ENCODE measurements around the gene TRDN.

DNA sequence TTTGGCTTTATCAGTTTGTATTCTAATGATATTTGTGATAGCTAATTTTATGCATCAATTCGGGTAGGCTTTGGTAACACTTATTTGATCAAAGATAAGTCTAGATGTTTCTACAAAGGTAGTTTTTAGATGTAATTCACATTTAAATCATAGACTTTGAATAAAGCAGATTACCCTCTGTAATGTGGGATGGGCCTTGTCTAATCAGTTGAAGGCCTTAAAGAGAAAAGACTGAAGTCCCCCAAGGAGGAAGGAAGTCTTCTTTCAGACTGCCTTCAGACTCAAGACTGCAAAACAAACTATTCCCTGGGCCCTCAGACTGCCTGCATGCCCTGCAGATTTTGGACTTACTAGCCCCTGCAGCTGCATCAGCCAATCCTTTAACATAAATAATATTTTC, 178.5 kb downstream of the TRDN start:
- TF ChIP-seq CTCF (IDR thresholded peaks at IDR 0.05) (no peak), EZH2 (IDR thresholded peaks at IDR 0.05) (no peak)
